Cerebellar nuclear complex (tissue), 1 donor: ENCODE results near the gene ZBTB20.

ENCODE experiments used
- DNase-seq, 2 experiments: peaks; one replicate each; lab custom pipeline; 2025; lab: John Stamatoyannopoulos, UW

ZBTB20 gene

GRCh38 chr3:115021061-115021460 lies 126.0 kb downstream of the ZBTB20 start:
- no peak for DNase-seq

GRCh38 chr3:115019900-115020299 lies 127.2 kb downstream of the ZBTB20 start:
- no peak for DNase-seq

DNA sequence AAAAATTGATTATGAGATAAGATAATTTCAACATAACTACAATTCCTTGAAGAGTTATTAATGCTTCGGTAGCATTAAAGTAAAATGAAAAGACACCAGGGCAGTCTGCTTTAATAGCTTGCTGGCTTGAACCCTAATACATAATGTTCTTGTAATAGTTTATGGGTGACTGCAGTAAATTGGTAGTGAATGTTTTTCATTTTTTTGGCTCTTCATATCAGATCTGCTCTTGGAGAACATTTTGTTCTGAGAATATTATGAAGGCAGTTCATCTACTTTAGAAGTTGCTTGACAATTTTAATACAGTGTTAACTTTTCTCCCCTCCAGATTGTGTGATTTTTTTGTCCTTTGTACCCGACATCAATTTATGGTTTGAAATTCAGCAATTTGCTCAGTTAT lies 128.4 kb downstream of the ZBTB20 start:
- DNase-seq, result no peak

DNA sequence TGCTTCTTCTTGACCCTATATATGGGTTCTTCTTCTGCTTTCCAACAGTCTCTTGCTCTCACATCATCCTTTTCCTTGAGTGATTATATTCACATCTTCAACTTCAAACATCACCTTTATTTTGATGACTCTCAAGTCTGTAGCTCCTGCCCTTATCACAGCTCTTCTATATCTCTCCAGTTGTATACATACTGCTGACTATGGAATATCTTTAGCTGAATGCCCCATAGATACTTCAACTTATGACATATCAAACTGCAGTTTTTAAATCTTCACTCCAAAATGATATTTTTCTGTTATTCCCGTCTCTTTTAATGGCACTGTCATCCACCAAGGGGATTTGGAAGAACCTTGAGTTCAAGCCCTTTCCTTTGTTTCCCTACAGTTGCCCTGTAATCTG lies 139.1 kb downstream of the ZBTB20 start:
- DNase-seq, result no peak

DNA sequence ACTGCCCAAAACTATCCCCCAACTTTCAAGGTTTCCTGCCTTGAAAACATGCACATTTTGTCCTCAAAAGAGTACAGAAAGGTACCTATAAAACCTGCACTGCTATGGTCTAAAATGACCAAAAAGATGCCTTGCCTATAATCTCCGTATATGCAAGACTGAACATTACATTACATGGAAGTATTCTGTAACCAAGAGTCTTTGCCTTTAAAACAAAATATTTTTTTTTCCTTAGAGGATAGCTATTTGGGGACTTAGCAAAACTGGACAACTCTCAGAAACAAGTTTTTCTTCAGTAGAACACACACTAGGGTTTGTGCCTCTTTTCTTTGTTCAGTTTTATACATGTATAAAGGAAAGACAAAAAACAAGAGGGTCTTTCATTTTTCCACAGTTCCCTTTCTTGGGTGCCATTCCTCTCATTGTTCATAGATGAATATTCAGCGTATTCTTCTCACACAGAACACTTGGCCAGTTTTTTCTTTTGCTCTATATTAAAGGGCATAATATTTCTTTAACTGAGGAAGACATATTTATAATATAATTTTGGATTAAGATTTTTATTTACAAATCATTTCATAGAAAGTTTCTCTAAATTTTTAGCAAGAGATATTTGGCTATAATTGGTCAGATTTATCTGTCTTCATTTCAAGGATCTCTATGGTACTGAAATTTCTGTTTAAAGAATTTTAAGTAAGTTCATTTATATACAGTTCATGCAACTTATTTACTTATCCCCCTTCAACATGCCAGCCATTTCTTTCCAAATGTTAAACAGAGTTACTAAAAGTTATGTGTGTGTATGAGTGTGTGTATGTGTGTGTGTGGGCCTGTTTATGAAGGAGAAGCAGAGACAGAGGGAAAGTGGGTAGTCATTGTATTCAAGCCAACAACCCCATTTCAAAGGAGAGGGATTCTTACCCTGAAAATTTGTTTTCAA lies 142.6 kb downstream of the ZBTB20 start:
- no peak for DNase-seq

DNA sequence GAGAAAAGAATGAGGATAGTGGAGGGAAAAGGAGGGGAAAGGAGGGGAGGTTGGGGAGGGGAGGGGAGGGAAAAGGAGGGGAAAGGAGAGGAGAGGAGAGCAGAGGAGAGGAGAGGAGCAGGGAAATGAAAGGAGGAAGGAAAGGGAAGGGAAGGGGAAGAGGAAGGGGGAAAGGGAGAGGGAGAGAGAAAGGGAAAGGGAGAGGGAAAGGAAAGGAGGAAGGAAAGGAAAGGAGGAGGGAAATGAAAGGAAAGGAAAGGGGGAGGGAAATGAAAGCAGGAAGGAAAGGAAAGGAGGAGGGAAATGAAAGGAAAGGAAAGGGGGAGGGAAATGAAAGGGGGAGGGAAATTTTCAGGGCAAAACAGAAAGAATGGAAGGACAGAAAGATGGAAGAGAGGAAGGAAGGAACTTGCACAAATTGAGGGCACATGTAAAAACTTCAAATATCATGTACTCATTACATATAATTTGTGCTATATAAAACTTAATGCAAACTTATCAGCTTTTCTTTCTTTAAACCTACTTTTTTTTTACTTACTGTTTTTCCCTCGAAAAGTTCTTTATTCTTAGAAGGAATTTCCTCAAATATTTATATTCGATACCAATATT lies 148.0 kb downstream of the ZBTB20 start:
- no peak for DNase-seq

DNA sequence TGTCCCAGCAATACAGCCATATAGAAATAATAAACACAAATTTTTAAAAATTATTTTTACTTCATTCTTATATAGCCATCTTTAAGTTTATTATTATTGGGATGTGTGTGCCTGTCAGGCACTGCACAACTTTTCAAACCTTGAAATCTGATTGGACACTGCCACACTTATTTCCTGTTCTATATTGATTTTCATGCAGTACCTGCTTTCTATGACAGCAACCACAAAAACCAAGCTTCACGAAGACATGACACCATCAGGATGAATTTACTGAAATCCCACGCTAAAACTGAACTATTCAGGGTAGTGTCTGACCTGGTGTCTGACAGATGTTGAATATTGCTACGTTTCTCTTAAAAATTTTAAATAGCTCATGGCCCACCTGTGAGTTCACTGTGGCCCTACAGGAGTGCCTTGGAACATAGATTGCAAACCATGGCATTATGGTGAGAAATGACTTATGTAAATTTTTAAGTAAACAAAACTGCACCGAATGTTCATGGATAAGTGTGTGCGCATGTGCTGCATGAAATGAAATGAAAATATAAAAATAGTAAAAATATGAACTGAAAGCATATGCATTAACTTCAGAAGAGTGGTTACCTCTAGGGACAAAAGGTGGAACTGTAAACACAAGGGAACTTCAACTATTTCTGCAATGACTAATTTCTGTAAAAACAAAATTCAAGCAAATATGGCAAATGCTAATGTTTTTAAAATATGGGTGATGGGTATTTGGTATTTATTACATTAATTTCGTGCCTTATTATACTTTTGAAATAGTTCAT lies 152.3 kb downstream of the ZBTB20 start:
- DNase-seq, result no peak

DNA sequence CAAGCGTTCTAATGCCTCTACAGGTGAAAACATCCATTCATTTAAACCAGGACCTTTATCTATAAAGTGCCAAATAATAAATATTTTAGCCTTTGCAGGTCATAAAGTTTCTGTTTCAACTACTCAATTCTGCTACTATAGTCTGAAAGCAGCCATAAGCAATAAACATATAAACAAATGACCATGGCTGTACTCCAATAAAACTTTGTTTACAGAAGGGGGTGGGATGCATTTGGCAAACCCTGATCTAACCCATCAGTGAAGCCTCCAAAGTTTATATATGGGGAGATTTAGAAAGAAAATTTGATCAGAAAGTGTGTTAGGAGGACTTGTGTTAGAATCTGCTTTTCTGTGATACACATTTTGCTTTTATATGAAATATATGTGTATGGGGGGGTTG lies 161.3 kb downstream of the ZBTB20 start:
- DNase-seq, result no peak

GRCh38 chr3:114983248-114983647 lies 163.8 kb downstream of the ZBTB20 start:
- no peak for DNase-seq

- DNase-seq, result no peak
Measured at GRCh38 chr3:114974387-114974786, 172.7 kb downstream of the ZBTB20 start.

- no peak for DNase-seq
Measured at GRCh38 chr3:114973536-114973935, 173.6 kb downstream of the ZBTB20 start.

- DNase-seq, result no peak
Measured at GRCh38 chr3:114967168-114967567, 179.9 kb downstream of the ZBTB20 start.

DNA sequence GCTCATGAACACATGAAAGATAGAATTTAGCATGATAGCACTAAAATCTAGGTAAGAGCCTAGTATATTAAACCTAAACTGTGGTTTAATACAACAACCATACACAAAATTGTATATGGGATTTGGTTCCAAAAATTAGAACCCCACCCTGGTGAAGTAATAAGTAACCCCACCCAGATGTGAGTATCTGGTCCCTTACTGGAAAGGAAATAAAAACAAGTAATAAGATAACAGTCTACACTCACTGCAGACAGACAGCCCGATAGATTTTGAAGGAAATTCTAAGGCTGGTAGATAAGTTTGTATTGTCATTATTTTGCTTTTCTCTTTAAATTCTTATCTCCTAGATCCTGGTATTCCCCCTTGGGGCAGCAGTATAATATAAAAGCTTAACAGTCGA lies 184.9 kb downstream of the ZBTB20 start:
- no peak for DNase-seq

DNA sequence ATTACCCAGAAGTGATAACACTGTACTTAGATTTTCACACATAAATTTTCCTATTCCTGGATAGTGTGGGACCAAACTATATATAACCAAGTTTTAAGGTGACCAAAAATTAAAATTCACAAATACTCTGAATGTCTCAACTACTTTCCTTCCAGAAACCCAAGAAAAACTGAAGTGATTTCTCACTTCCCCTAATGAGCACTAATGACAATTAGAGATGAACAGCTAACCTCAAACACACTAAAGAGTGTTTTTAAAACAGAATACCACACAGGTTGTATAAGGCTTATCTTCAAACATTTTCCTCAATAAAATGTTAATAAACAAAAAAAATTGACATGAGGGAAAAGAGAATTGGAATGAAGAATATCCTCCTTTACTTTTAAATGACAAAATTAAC lies 188.2 kb downstream of the ZBTB20 start:
- no peak for DNase-seq

- no peak for DNase-seq
Measured at GRCh38 chr3:114953800-114954199, 193.3 kb downstream of the ZBTB20 start.

GRCh38 chr3:114953215-114953799 lies 193.8 kb downstream of the ZBTB20 start:
- no peak for DNase-seq

DNA sequence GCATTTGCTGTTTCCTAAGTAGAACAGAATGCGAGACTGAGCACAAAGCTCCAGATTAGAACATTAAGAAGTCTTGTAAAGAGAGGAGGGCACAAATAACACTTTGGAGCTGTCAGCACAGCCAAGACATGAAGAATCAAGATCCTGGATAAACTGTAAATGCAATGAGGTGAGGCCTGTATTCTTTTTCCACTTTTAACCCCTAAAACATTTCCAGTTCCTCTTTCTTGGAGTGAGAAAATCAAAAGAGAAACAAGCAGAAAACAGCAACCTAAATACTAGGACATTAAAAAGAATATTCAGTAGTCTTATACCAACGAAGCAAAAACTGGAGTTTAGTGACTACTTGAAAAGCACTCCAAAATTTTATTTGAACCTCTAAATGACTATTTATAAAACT lies 204.3 kb downstream of the ZBTB20 start:
- DNase-seq, result no peak

- DNase-seq, result no peak
Measured at GRCh38 chr3:114941626-114942309, 205.3 kb downstream of the ZBTB20 start.

DNA sequence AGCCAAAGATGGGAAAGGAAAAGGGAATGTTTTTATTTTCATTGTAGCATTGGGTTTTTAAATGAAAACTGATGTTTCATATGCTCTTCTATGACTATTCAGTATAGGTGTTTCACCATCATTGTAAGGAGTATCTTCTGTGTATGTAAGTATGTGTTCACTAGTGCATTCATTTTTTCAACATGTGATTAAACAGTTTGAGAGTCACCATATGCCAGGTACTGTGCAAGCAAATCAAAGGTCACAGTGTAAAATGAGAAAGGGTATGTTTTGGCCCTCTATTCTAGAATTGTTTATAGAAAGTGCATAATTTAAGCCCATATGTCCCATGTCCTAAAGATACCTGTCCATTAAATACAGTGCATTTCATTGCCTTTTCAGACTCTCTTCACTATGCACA lies 207.2 kb downstream of the ZBTB20 start:
- DNase-seq, result no peak

DNA sequence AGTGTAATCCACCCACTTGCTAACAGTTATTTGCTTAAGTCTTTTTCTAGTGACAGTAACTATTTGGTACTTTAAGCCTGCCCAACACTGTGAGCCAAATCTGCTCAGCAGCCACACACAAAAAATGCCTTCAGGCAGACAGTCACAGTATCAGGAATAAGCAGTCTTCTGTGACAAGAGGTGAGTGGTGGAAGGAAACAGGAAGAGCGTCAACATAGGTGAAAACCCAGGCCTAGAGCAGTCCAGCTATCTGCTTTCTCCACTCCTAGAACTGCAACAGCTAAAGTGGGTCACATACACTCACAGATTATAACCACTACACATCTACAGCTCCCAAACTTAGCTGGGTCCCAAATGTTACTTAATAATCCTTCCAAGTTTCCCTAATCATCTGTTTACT lies 213.7 kb downstream of the ZBTB20 start:
- no peak for DNase-seq

DNA sequence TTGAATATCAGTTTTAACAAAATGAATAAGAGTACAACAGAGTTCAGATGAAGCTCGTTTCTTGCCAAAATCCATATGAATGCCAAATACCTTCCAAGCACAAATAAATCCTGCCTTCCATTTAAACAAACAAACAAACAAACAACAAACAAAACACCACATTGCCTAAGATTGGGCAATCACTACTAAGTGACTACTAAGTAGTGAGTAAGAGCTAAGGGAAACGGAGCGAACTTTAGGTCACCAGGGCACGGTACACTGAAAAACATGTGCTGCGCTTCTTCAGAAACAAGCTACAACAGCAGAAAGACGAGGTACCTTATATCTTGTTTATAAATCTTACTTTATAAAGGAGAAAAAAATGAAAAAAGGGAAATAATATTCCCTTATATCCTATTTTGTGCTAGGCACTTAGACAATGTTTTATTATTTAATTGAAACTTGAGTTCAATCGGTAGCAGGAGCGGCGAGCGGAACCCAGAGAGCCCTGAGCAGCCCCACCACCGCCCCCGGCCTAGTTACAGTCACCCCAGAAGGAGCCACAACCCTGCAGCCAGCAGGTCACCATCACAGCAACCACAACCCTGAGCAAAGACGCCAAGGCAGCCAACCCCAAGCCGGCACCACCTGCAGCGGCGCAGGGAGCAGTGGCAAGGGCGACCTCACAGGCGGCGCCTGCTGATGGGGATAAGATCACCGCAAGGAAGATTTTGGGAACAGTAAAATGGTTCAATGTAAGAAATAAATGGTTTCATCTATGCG lies 216.9 kb downstream of the ZBTB20 start:
- no peak for DNase-seq
